Upper lobe of right lung (tissue), 1 donor: ENCODE data around the gene MMP8. TPM values are rescaled to one million over a fixed set of nuclear protein-coding genes. Genes with fewer than 3 reads are reported as not detected.

Experiments
- ATAC-seq: fragments of 200-7000 bp; cut with Tn5 transposase; one replicate; pipeline ENCODE4 v1.9.1; 2020; ENCODE audit warnings: mild to moderate bottlenecking, moderate library complexity
- DNase-seq: peaks from one replicate; pipeline ENCODE4 v3.0.0-alpha.2; 2020
- H3K27ac ChIP-seq: fragments of 200-600 bp; one replicate; pipeline ENCODE4 v1.8.0; 2022
- H3K27me3 ChIP-seq: fragments of 200-600 bp; one replicate; pipeline ENCODE4 v1.8.0; 2022; ENCODE audit warnings: mild to moderate bottlenecking
- H3K36me3 ChIP-seq: fragments of 200-600 bp; one replicate; pipeline ENCODE4 v1.8.0; 2022
- H3K4me1 ChIP-seq: fragments of 200-600 bp; one replicate; pipeline ENCODE4 v1.8.0; 2022
- H3K4me3 ChIP-seq: fragments of 200-600 bp; one replicate; pipeline ENCODE4 v1.8.0; 2022; ENCODE audit warnings: mild to moderate bottlenecking
- H3K9me3 ChIP-seq: fragments of 200-600 bp; one replicate; pipeline ENCODE4 v1.8.0; 2022
- CTCF ChIP-seq: fragments of 200-600 bp; IDR thresholded peaks from one replicate; pipeline ENCODE4 v1.8.0; 2022; ENCODE audit warnings: antibody characterized with exemption
- intact Hi-C: fragments of 100-400 bp; cut with DNase I; formaldehyde crosslinking; loops from one replicate; pipeline ENCODE4 v1.11.0; 2022
- total RNA-seq: library from RNA; stranded (reverse); fragmentation: NEBNext Ultra II Directional; extraction: Animal tissue kit (Norgen Biotek cat#: 25700); gene quantifications from one replicate; pipeline ENCODE4 v1.2.1, GENCODE V29; 2021
- donor health status: DM: no; HTN: yes; CAD: no; lungs with severe emphysema.

MMP8 gene
- total RNA-seq, 1 donor from 2014 or later, result not detected

GRCh38 chr11:102662607-102663006, 62.1 kb downstream of the MMP8 start:
- no peak overlapping the region for H3K4me3 ChIP-seq
- ATAC-seq (no peak), DNase-seq (no peak)
- H3K27ac ChIP-seq, result no peak overlapping the region
- H3K4me1 ChIP-seq, result no peaks in the 10 kb centered on the region
- intact Hi-C loops, result no loop called here
- H3K36me3 ChIP-seq, result no peaks in the 10 kb centered on the region
- H3K27me3 ChIP-seq, result no peaks in the 10 kb centered on the region
- TF ChIP-seq CTCF, result no peak
- H3K9me3 ChIP-seq, result no peaks in the 10 kb centered on the region

Other genes starting within 250 kb of the MMP8 start
- gene MMP7, start 194.2 kb downstream of the MMP8 start, total RNA-seq, result 16.0 TPM
- not detected for gene MMP20, start 99.6 kb downstream of the MMP8 start, total RNA-seq
- gene MMP27, start 19.2 kb downstream of the MMP8 start, total RNA-seq, result not detected
- 0.23 TPM for gene MMP10, start 55.7 kb upstream of the MMP8 start, total RNA-seq
- gene MMP1, start 73.2 kb upstream of the MMP8 start, total RNA-seq, result 19.1 TPM
- not detected for gene MMP3, start 118.7 kb upstream of the MMP8 start, total RNA-seq
- gene MMP12, start 150.0 kb upstream of the MMP8 start, total RNA-seq, result 0.75 TPM
- not detected for gene MMP13, start 230.8 kb upstream of the MMP8 start, total RNA-seq